ENCODE data around the gene VTI1A.
"Not testable (repeated sequence)": the region's sequence is repeated elsewhere in the genome, so short reads cannot be mapped to it uniquely, and the experiment has no call there.

Gene VTI1A

DNA sequence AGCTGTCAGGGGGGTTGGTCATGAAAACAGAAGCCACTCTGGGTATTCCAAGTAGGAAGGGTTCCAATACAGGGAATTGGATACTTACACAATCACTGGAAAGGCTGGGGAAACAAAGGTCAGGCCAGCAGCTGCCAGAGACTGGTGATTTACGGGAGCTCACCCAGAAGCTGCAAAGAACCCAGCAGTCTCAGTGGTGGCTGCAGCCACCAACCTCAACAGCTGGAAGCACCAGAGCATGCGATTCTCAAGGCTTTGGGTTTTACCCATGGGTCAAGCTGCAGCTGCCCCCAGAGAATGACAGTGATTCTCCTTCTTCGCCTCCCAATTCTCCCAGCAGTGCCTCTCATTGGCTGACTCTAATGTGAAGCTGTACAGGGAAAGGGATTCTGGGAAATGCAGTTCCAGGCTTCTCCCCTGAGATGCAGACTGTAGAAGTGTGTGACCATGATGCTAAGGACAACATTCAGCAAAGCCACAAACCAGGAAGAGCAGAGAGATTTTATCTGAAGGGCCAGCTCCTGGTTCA lies 395.9 kb downstream of the VTI1A start:
- DNase-seq, result no peak

DNA sequence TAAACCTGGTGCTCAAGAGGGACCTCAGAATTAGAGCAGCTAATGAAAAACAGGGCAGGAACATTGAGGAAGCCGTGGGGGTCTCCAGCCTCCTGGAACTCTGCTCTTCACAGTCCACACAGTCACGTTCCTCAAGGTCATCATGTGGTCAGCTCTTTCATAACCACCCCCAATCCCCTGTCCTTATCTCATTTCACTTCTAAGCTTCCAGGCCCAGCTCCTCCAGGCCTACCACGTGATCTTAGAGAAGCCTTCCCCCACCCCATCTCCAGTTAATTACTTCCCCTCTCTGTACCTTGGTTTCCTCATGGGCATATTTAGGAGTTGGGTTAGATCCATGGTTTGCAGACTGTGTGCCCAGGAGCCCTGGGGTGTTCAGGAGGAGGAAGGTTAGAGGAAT lies 396.6 kb downstream of the VTI1A start:
- DNase-seq, result no peak

DNA sequence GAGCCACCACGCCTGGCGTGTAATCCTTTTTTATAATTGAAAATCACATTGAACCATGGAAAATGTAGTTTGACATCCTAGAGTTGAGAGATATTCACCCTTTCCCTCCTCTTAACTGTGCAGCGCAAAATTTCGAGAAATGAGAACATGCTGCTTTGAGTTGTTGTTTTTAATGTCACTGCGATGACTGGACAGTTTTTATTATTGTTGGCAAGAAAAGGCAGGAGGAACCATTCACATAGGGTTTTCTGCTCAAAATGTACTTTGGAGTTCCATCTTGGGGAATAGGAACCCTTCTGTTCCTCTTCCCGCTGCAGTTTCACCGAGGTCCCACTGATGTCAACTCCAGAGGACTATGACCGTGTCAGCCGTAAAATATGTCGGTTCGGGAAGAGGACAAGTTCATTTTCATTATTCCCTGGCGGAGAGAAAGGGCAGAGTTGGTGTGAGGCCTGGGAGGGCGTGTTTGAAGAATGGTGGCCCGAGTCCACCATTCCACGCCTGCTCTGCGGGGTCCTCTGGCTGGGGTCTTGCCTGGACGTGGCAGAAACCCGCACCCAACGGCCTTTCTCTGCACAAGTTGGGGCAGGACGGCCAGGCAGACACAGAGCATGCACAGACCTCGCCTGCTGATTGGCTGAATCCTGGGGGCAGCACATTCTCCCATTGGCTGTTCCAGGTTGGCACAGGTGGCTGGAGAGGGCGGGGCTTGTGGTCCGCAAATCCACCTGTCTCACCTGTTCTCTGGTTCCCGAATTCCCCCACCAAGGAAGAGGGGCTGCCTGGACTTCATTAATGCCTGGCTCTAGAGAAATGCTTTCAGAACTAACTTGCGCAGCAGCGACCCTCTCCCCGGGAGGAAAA lies 397.9 kb downstream of the VTI1A start:
- no peak for DNase-seq

DNA sequence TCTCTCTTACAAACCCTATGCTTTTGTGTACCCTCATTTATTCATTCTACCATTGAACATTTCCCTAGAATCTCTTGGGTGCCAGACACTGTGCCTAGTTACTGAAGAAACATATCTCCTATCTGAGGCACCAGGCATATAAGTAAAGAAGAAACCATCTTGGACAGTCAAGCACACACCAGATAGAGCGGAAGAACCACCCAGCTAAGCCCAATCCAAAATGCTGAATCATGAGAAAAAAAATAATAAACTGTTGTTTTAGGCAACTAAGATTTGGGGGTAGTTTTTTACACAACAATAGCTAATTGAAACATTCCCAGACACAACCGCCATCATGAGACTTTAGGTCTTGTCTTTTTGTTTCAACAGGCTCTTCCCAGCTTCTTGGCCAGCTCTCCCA lies 400.8 kb downstream of the VTI1A start:
- no peak for DNase-seq

DNA sequence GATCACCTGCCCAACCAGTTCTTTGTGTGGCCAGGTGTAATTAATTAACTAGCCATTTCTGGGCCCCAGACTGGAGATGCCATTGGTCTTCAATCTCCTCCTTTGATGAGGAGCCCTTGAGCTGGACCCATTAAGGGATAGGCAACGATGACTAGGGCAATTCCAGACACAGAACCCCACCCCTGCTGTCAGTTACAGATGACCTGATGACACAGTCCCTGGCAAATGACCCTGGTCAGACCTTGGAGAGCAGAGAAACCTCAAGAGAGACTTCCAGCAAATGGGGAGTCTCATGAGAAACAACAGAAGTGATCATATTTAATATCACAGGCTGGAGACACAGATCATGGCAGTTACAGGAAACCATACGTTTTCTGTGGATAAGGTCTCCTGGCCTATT lies 401.2 kb downstream of the VTI1A start:
- DNase-seq, result no peak

DNA sequence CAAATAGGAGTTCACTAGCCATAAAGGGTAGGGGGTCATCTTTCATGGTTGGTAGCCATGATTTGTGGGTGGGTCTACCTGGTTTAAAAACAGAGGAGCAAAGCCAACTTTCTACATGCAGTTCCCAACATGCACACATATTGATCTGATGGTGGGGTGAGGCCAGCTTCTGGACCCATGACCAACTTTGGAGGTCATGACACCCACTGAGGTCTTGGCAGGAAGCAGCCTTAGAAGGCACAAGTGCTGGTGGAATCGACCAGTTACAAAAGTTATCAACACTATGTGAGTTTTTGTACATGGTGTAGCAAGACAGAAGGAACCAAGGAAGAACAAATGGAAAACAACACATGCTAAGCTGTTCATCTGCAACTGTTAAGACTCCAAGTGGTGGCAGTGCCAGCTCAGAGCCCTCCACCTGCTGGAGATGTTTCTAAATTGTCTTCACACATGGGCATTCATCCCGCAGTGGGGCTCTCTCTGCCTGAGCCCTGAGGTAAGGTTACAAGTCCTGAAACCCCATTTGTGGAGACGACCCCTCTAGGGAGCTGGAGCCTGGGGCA lies 401.9 kb downstream of the VTI1A start:
- no peak for DNase-seq

DNA sequence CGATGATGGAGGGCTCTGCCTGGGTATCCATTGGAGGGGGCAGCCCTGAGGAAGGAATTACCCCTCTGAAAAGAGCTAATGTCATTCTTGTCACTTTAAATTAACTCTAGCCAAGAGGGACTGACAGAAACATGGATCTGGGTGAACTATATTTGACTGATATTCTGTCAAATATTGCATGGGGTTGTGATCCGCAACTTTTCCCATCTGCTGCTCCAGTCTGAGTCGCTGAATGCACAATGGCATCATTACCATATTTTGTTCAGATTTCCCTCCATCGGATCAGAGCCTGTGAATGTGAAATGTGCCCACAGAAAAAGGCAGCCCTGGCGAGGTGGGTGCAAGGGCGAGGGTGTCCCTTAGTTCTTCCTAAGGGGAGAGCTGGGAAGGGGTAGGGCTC lies 402.5 kb downstream of the VTI1A start:
- no peak for DNase-seq

DNA sequence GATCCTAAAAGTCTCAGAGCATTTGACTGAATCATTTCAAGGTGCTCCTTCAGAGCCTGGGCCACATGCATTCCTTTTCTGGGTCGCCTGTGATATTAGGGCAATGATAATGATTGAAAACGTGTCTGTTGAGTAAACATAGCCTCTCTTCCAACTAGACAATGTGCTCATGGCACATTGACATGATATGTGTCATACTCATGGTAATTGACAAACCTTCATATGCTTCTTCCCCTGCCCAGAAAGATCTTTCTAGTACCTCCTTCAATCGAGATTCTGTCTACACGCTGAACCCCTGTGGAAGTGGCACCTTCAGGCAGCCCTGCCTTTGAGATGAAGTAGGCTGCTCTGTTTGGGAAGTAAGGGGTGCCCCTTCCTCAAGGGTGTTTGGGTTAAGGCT lies 404.2 kb downstream of the VTI1A start:
- no peak for DNase-seq

DNA sequence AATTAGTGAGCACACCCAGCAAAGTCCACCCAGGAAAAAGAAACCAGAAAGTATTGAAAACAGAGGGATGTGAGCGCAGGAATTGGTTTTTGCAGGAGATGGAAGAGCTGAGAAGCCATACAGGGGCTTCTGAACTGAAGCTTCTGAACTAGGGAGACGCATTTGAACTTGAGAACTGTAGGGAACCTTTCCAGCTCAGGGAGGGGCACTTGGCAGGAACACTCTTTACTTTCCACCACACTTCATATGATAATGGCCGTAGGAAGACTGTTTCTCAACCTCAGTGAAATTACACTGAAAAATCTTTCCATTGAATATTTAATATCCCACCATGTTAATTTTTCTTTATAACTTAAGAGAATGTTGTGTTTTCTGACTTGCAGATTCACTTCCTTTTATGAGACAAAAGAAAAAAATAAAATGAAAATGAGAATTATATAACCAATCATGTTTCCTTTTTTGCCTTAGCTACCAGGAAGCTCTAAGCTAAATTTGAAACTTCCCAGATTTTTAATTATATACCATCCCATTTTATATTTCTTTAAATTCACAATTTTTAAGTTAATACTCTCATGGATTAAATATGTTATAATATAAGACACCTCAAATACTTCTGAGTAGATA lies 404.7 kb downstream of the VTI1A start:
- DNase-seq, result no peak

DNA sequence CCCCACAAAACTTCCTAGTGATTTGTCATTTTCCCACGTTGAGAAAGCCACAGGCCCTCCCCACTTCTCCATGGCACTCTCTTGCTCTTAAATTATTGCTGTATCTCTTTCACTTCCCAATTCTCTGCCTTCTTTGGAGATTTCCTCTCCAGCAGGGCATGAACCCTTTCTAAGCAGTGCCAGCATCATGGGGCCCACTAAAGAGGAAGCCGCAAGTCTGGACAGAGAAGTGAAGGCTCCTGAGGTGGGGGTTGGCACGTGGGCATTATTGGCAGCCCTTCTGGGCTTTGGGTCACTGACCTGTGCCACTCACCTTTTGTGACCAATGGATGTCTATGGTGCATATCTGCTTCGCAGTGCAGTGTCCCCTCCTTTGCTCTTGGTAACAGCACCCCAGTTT lies 405.3 kb downstream of the VTI1A start:
- DNase-seq, result no peak

DNA sequence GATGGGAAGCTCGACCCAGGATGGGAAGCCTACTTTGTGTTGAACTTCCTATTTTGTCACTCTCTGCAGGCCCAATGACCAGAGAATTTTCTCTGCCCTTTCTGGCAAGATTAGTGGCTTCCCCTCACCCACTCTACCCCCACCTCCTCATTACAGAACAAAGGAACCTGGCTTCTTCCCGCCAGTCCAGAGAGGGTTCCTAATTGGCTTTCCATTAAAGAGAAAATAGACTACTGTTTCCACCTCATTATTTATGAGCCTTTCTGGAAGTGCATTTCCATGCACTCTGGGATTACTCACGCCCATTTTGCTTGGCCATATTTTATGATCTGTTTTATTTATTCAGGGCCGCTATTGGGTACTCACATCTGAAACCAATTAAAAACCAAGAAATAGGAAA lies 408.1 kb downstream of the VTI1A start:
- no peak for DNase-seq

DNA sequence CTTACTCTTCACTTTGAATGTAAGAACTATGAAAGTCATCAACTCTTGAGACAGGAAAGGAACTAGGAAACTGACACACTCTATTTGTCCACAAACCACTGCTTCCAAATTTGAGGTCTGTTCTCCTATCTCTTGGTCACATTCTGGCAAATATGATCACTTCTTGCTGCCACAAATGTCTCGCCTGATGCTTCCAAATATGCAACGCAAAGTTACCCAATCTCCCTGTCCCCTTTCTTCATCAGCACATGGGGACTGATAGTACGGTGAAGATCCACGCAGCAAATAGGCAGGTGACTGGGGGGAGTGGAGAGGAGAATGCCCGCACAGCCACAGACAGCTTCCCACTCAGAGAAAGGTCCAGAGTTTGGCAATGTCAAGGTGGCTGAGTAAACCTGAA lies 410.5 kb downstream of the VTI1A start:
- no peak for DNase-seq

DNA sequence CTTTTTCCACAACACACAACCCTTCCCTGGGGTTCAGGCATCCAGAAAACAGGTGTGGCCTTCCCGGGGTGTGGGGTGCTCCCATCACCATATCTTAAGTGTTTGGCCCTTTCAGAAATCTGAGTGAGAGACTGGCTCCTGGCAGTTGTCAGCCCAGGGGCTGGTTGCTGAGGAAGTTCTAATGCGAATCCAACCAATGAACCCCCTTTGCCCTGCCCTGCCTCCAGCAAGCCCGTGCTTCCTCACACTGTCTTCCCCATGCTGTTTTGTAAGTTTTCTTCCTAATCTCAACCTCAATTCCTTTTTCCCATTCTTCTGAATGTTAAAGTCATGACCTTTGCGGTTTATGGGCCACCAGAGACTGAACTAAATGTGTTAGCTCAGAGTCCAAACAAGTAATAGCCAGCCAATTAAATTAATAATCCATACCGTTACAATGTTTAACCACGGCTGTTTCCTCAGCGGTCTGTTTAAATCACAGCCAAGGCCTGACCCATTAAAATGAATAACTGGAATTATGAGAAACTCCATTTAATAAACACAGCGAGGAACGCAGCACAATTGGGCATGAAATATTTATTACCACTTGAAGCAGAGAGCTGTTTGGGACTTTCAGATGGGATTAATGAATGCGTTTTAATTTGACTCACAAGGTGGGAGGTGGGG lies 412.1 kb downstream of the VTI1A start:
- DNase-seq, result no peak

DNA sequence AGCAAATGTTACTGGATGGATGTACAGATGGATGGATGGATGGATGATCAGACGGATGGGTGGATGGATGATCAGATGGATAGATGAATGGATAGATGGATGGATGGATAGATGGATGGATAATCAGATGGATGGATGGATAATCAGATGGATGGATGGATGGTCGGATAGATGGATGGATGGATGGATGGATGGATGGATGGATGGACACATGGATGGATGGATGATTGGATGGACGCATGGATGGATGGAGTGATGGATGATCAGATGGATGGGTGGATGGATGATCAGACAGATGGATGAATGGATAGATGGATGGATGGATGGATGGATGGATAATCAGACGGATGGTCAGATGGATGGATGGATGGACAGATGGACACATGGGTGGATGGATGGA lies 412.8 kb downstream of the VTI1A start:
- DNase-seq, result no peak

DNA sequence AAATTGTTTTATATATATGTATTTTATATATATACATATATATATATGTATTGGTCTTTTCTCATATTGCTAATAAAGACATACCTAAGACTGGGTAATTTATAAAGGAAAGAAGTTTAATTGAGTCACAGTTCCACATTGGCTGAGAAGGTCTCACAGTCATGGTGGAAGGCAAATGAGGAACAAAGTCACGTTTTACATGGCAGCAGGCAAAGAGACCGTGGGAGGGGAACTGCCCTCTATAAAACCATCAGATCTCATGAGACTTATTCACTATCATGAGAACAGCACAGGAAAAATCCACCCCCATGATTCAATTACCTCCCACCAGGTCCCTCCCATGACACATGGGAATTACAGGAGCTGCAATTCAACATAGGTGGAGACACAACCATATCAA lies 416.4 kb downstream of the VTI1A start:
- not testable (repeated sequence) for DNase-seq
